ENCODE data around the gene DNASE1L2. TPM values are rescaled to one million over a fixed set of nuclear protein-coding genes. Genes with fewer than 3 reads are reported as not detected.

Gene DNASE1L2
- total RNA-seq, 1 donor from 2014 or later: 2.1 TPM

Other genes with a start within 250 kb of the DNASE1L2 start
- 18.1 and 20.2 TPM in 2 replicates for gene SYNGR3, start 246.5 kb upstream of the DNASE1L2 start, total RNA-seq
- 93.9 and 99.0 TPM in 2 replicates for gene ZNF598, start 226.6 kb upstream of the DNASE1L2 start, total RNA-seq
- 6.9 and 7.0 TPM in 2 replicates for gene NPW, start 216.7 kb upstream of the DNASE1L2 start, total RNA-seq
- gene NHERF2, start 209.5 kb upstream of the DNASE1L2 start, total RNA-seq: 1.3 and 1.8 TPM in 2 replicates
- gene NTHL1, start 188.6 kb upstream of the DNASE1L2 start, total RNA-seq: 50.3 and 57.7 TPM in 2 replicates
- gene TSC2, start 188.5 kb upstream of the DNASE1L2 start, total RNA-seq: 98.8 and 99.8 TPM in 2 replicates
- gene PKD1, start 100.5 kb upstream of the DNASE1L2 start, total RNA-seq: 91.4 and 93.3 TPM in 2 replicates
- gene RAB26, start 87.8 kb upstream of the DNASE1L2 start, total RNA-seq: 0.83 and 1.0 TPM in 2 replicates
- gene TRAF7, start 80.7 kb upstream of the DNASE1L2 start, total RNA-seq: 68.7 and 80.3 TPM in 2 replicates
- gene CASKIN1, start 39.8 kb upstream of the DNASE1L2 start, total RNA-seq: 2.2 and 2.3 TPM in 2 replicates
- gene MLST8, start 31.0 kb upstream of the DNASE1L2 start, total RNA-seq: 65.2 and 70.3 TPM in 2 replicates
- gene BRICD5, start 25.6 kb upstream of the DNASE1L2 start, total RNA-seq: 22.2 and 23.1 TPM in 2 replicates
- gene PGP, start 21.6 kb upstream of the DNASE1L2 start, total RNA-seq: 38.7 and 38.9 TPM in 2 replicates
- 33.4 and 34.7 TPM in 2 replicates for gene E4F1, start 12.9 kb upstream of the DNASE1L2 start, total RNA-seq
- gene ECI1, start 15.1 kb downstream of the DNASE1L2 start, total RNA-seq: 34.1 and 38.7 TPM in 2 replicates
- 399 and 416 TPM in 2 replicates for gene RNPS1, start 31.7 kb downstream of the DNASE1L2 start, total RNA-seq
- 8.3 and 9.2 TPM in 2 replicates for gene ABCA3, start 104.3 kb downstream of the DNASE1L2 start, total RNA-seq
- 44.7 and 45.7 TPM in 2 replicates for gene CCNF, start 193.0 kb downstream of the DNASE1L2 start, total RNA-seq
- 40.7 and 41.7 TPM in 2 replicates for gene TEDC2, start 223.7 kb downstream of the DNASE1L2 start, total RNA-seq
- not detected in 2 replicates for gene NTN3, start 234.9 kb downstream of the DNASE1L2 start, total RNA-seq
- gene TBC1D24, start 238.7 kb downstream of the DNASE1L2 start, total RNA-seq: 16.6 and 20.9 TPM in 2 replicates

Data from activated CD4-positive, alpha-beta T cell treated with anti-CD3 and anti-CD28 coated beads, Interleukin-2, amount 10 ng/mL, durations not matched to agents 24 days and 14 days (primary cell).